D341Med (cell line): Measurements from ENCODE around the gene DOCK1.
"Not testable (repeated sequence)": the region's sequence is repeated elsewhere in the genome, so short reads cannot be mapped to it uniquely, and the experiment has no call there.

Experiments used
- DNase-seq: peaks from one replicate; pipeline ENCODE4 v3.0.0; 2012; ENCODE audit warnings: low spot score

DOCK1 gene

DNA sequence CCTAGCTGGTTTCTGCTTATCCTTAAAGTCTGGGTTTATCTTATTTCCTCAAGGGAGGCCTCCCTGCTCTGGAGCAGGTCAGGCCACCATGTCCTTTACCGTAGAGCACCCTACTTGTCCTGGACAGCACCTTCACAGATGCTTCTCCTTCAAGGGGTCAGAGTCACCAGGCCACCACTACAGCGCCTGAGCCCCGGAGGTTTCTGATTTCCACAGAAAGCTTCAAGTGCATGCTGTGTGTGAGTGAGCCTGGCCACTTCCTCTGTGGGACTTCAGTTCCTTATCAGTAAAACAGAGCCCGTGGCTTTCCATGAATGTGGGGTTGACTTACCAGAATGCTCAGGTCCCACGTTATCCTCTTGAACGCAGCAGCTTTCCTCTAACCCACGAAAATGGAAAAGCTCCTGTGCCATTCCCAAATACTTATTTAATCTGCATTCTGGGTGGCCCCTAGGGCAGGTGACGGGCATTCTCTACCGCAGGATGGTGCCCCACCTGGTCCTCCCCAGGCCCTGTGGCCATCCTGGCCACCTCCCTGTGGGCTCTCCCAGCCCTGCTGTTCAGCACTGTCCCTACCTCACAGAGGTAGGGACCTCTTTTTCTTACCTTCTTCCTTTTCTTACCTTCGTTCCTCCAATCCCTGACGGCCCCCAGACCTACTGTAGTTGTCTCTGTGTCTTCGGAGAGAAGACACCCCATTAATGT lies 1.4 kb upstream of the DOCK1 start:
- no peak for DNase-seq

DNA sequence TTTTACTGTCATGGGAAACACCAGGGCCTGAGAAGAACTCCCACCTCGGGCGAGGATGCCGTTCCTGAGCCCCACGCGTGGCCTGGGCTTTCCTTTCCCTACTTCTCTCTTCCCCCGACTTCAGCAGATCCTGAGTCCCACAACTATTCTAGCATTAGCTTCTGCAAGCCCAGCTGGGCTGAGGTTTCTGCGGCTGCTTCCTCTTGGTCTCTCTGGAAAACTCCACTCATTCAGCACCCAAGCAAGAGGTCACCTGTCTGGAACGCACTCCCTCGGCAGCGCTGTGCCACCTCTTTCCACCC lies 761 bp upstream of the DOCK1 start:
- DNase-seq: no peak

DNA sequence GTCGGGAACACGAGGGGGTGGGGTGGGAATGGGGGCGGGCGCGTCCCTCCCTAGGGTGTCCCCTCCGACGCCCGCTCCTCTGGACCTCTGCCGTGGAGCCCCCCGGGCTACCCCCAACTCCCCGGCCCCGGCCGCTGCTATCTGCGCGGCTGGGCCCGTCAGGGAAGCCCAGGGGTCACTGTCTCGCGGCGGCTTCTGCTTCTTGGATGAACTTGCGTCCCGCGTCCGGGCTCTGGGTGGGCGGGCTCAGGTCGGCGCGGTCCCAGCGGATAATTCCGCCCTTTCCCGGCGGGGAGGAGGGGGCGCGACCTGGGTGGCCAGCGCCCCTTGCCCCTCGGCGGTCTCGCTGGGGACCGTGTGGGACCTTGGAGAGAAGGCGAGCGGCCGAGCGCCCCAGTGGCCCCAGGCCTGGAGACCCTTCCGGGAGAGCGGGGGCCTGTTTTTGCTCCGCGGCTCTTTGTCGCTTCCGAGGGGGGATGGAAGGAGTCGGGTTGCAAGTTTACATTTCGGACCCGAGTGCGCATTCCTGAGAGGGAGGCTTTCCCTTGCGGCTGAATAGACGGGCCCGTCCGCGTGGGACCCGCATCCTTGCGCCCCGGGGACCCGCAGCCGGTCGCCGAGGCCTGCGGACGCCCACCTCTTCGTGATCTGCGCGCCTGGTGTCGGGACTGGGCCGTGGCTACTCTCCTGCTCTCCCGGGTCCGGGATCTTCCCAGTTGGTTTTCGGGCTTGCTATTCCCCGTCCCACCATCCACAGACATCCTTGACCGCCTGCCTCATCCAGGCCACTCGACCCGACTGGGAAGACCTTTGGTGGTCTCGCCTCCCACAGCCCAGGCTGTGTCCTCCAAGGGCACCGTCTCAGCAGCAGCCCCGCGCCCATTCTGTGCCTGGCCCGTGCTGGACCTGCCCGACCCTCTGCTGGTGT lies 812 bp downstream of the DOCK1 start:
- peak; percentile 56 for DNase-seq

- no peak for DNase-seq
Measured at GRCh38 chr10:126906704-126907422, 1.6 kb downstream of the DOCK1 start.

GRCh38 chr10:126907423-126907970 lies 2.3 kb downstream of the DOCK1 start:
- no peak for DNase-seq

GRCh38 chr10:126908225-126908624 lies 3.0 kb downstream of the DOCK1 start:
- no peak for DNase-seq

- no peak for DNase-seq
Measured at GRCh38 chr10:126908729-126909128, 3.5 kb downstream of the DOCK1 start.

DNA sequence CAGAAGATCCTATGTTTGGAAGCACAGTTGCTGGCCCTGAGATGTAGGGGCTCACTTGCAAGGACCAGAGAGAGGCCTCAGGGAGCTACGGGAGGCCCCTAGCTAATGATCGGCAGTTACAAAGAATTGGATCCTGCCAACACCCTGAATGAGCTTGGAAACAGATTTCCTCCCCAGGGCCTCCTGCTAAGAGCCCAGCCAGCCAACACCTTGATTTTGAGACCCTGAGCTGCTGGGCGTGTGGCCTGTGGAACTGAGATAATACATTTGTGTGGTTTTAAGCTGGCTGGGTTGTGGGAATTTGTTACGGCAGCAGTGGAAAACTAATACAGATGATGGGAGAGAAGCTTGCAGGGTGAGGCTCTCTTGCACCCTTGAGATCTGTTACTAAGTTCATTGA lies 3.9 kb downstream of the DOCK1 start:
- no peak for DNase-seq

DNA sequence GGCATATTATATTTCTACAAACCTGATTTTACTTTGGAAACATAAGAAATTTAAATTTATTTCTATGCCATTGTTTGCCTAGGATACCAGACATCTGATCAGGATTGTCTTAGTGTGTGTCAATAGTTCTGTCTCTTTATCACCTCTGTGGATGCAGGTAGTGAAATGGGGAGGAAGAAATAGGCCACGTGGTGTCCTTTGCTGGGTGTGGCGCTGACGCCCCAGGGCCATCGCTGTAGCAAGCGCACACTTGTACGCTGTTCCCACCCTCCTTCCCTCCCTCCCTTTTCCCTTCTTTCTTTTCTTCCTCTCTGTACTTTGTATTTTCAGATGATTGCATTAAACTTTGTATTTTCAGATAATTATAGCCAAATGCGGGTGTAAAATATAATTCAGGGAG lies 5.0 kb downstream of the DOCK1 start:
- DNase-seq: no peak

DNA sequence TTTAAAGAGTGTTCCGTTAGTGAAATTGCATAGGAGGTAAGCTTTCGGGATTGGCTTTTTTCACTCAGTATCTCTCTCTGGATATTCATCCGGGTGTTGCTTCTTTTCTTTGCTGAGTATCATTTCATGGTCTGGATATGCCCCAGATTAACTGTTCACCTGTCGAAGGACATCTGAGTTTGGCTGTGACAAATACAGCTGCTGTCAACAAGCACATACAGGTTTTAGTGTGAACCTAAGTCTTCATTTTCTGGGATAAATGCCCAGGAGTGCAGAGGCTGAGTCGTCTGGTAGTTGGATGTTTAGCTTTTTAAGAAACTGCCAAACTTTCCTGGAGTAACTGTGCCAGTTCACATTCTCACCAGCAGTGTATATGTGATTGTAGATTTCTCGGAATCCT lies 5.6 kb downstream of the DOCK1 start:
- DNase-seq: no peak

- no peak for DNase-seq
Measured at GRCh38 chr10:126911301-126911700, 6.1 kb downstream of the DOCK1 start.

DNA sequence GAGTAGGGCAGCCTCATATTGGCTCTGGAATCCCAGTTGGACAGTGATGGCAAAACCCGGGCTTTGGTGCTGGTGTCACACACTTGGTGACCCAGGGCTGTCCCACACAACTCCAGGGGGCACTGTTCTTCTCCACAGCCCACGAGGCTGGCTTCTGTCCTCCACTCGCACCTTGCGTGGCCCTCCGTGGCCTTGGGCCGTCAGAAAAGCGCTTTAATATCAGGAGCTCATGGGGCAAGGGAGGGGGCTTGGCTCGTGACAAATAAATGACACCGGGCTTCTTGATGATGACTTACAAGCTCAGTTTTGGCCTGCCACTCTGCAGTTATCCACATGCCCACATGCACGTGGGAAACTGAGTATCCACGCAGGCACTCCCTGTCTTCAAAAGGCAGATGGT lies 8.1 kb downstream of the DOCK1 start:
- no peak for DNase-seq

- no peak for DNase-seq
Measured at GRCh38 chr10:126914561-126914960, 9.3 kb downstream of the DOCK1 start.

- DNase-seq: not testable (repeated sequence)
Measured at GRCh38 chr10:126916952-126917351, 11.7 kb downstream of the DOCK1 start.

DNA sequence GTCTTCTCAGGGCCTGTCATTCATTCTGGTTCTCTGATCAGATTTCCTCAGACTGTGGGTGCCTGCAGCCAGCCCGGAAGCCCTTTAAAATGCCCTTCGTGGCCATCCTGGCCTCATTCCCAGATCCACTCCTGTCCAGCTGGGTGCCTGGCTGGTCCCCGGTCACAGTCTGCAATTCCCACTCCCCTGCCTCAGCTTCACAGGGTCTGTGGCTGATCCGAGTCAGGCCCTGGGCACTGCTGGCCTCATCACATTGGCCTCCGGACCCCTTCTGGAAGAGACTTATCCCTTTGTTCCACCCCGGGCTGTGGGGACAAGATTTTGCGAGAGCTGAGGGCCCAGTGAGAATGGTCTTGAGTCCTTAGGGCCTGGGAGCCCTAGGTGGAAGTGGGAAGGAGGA lies 12.1 kb downstream of the DOCK1 start:
- no peak for DNase-seq

- no peak for DNase-seq
Measured at GRCh38 chr10:126917975-126918908, 13.0 kb downstream of the DOCK1 start.

- no peak for DNase-seq
Measured at GRCh38 chr10:126919426-126919825, 14.2 kb downstream of the DOCK1 start.

- no peak for DNase-seq
Measured at GRCh38 chr10:126921162-126921561, 15.9 kb downstream of the DOCK1 start.

- no peak for DNase-seq
Measured at GRCh38 chr10:126921974-126922525, 16.8 kb downstream of the DOCK1 start.

GRCh38 chr10:126924180-126924914 lies 19.1 kb downstream of the DOCK1 start:
- no peak for DNase-seq

DNA sequence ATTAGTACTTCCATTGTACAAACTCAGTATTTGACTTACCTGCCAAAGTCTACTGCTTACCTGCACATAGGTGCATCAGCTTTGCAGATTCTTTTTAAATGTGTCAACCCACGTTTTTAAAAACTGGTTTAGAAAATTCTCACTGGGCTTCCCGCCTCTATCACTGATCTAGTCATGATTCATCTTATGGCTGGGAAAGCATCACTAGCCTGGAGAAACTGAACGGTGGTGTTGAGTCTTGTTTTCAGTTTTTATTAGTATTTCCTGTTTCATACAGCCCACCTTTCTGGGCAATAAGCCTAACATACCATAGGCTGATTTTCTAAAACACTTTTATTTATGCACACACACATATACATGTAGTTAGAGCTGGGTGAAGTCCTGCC lies 19.7 kb downstream of the DOCK1 start:
- DNase-seq: no peak
